Kidney tubule cell (primary cell): ENCODE results near the gene ANKRD33.
A peak's percentile ranks its signal among the peaks of the same experiment; 100 is the strongest.

Experiments used
- DNase-seq: peaks from one replicate; pipeline ENCODE4 v3.0.0-alpha.2; 2018; ENCODE audit warnings: low spot score

The ANKRD33 gene

DNA sequence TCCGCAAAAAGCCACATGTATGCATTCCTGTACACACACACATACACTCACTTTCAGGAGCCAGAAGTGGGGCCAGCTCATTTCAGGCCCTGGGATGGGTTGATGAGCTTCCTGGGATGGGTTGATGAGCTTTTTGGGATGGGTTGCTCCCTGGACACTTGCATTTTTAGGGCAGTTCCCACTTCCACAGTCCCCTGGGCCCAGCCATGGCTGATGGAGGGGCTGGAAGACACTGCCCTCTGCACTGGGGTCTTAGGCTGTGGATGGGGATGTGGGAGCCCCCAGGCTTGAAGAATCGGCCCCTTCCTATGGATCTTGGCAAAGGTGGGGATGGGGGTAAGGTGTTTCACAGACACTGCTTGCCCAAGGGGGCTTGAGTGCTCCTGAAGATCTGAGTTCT, 32.1 kb downstream of the ANKRD33 start:
- DNase-seq = no peak

DNA sequence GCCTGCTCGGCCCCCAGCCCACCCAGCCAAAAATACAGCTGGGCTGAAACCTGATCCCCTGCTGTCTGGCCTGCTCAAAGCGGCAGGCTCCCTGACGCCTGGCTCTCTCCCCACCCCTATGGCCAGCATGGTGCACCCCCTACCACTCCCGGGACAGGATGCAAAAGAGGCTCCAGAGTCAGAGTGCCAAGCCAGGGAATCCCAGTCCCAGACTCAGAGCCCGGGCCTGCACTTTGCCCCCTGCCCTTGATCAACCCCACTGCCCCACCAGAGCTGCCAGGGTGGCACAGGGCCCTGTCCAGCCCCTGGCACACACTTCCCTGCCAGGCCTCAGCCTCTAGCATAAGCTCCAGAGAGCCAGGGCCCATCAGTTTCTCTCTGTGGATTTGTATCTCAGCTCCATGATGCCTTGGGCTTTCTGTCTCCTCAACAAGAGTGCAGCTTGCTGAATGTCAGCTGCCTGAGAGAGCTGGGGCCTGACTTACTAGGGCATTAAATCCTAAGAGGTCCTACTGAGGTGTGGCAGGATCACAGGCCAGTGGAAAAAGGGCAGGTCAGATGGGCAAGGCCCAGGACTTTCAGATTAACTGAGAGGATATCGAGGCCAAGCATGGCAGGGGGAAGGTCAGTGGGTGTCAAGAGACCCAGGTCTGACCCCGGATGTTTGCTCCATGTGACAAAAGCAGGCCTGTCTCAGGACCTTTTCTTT, 33.3 kb downstream of the ANKRD33 start:
- no peak for DNase-seq

DNA sequence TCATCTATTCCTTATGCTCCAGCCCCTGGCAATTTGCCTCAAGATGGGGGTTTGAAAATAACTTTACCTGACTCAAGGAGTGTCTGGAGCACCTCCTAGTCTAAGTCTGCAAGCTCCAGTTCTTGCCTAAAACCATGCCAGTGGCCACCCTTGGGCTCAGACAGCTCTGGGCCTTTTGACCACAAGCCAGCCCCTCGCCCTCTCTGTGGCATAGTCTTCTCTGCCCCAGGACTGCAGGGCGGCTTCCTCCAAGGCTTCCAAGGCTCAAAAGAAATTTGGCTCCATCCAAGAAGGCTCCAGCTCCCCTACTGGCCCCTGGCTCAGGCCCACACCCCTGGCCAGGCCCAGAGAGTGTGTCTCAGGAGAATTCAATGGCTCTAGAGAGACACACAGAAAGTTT, 34.2 kb downstream of the ANKRD33 start:
- no peak for DNase-seq

DNA sequence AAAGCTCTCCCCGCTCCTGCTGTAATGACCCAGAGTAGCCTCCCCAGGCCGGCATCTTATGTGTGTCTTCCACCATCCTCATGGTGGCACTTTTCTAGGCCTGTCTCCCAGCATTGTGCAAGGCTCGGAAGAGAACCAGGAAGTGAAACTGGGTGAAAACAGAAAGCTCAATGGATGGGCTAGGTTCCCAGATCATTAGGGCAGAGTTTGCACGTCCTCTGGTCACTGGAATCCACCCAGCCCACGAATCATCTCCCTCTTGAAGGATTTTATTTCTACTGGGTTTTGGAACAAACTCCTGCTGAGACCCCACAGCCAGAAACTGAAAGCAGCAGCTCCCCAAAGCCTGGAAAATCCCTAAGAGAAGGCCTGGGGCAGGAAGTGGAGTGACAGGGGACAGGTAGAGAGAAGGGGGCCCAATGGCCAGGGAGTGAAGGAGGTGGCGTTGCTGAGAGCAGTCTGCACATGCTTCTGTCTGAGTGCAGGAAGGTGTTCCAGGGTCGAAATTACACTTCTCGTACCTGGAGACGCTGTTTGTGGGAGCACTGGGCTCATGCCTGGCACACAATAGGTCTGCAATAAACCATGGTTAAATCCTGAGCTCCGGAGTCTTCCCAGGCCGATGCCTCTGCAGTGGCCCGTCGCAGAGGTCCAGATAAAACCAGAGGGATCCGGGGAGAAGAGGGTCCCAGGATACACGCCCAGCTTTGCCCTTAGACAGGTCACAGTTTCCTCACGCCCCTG, 35.0 kb downstream of the ANKRD33 start:
- DNase-seq = peak; percentile 43

DNA sequence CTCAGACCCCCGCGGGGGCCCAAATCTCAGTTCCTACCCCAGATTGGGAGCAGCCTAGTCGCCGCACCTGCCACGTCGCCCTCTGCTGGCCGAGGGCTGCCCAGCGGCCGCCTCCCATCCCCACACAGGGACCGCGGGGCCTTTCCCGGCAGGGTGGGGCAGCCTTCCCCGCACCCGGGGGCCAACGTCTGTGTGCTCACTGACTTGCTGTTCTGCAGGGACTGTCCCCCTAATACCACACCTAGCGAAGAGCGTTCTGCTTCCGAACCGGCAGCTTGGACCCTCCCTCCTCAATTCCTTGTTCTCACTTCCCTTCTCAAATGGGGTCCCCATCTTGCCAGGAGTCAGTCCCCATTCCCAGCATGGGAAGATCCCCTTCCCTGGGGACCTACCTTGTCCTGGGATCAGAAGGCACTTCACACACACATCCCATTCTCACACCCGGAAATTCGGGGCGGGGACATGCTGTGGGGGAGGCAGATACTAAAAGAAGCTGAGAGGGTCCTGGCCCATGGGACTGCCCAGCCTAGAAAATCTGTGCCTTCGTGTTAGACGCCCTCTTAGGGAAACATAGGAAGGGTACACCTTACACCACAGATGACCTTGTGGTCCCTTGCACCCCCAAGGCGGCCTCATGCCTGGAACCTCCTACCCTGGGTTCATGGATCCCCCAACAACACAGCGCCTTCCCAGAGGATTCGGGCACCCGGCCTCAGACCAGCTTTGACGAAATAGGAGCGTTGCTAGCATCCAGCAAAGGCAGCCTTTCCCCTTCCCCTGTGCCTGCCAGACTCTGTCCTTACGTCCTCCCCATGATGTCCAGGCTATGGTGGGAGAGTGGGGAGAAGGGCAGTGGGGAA, 35.8 kb downstream of the ANKRD33 start:
- DNase-seq = peak; percentile 31

DNA sequence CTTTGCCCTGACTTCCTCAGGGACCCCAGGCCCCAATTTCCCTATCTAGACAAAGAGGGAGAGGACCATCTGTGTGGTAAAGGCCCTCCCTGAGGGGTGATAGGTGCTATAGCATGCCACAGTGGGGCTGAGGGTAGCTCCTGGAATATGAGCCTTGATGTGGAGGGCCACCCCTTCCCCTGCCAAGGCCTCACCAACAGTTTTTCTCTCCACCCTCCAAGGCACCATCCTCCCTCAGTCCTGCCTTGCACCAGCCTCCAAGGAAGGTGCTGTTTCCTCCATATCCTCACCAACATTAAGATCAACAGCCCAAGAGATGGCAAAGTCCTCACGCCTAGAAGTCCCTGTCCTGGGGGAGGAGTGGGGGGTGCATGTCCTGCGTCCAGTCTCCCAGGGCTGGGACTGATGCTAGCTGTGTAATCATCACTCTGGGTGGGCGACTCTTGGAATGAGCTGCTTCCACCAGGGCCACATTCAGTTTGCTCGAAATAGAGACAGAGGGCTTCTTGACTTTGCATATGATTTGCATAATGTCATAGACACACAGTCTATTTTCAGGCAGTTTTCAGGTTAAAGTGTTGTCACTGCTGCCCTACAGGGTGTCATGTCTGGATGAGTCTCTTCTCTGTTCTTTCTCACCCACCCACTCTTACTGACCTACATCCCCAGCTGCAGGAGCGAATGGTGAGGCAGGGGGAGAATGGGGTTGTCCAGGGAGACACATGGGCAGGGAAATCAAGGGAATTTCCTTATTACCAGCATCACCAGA, 36.8 kb downstream of the ANKRD33 start:
- DNase-seq = no peak

DNA sequence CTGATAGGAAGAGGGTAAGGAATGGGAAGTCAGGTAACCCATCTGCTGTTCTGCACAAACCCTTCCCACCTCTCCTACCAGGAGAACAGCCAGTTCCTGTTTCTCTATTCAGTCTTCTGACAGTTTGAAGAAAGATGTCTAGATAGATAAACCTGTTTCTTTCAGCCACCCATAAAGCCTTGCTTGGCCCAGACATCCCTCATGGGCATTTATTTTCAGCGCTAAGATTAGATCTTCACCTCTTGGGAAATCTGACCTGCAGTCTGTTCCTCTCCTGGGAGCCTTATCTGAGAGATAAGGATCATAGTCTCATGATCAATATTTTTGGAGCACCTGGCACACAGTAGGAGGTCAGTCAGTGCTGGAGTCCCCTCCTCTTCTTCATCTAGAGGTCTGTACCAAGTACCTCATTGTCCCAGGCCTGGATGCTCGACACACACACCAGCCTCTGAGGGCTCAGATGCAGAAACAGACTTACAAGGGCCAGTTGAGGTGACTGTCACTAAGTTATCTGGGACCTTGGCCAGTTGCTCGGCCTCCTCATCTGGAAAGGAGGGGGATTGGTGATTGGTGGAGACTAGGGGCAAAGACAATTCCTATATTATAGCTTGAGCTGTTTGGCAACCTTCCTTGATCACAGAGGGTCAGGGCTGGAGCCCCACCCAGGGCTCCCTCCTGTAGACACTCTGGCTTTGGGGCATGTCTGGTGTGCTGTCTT, 37.6 kb downstream of the ANKRD33 start:
- no peak for DNase-seq

DNA sequence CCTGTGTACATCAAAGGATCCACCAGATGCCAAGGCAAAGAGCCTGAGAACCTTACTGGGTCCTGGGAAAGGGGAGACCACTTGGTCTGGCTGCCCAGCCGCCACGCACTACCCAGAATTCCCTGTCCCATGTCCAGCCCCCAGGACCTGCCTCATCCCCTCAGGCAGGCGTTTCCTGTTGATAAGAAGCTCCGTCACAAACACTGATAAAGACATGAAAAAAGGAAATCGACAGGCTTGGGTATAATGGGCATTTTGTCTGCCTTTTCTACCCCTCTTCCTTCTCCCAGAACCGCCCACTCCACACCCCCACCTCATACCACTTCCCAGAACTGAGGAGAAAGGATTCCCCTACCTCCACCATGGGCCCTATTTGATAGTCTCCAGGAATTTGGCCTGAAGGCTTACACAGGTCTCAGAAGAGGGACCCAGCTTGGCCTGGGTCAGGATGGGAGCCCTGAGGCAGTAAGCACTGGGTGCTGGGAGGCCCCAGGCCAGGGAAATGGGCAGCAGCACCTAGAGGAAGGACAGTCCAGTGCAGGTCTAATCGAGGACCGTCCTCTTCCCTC, 38.2 kb downstream of the ANKRD33 start:
- no peak for DNase-seq

DNA sequence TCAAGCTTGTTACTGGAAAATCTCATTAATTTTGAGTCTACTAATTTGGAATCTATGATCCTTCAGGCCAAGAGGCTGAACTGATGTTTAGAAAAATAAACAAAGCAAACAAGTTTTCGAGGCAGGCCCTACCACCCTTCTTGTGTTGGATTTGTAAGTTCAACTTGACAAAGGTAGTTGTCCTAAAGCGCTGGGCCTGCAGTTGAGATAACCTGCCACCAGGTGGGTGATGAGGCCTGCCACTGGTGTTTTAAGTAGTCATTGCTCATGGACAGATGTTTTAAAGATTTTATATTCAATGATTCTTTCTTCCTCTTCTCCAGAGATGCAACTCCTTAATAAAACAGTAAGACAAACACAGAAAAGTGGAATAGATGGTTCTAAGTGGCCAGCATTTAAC, 38.8 kb downstream of the ANKRD33 start:
- peak; percentile 59 for DNase-seq

DNA sequence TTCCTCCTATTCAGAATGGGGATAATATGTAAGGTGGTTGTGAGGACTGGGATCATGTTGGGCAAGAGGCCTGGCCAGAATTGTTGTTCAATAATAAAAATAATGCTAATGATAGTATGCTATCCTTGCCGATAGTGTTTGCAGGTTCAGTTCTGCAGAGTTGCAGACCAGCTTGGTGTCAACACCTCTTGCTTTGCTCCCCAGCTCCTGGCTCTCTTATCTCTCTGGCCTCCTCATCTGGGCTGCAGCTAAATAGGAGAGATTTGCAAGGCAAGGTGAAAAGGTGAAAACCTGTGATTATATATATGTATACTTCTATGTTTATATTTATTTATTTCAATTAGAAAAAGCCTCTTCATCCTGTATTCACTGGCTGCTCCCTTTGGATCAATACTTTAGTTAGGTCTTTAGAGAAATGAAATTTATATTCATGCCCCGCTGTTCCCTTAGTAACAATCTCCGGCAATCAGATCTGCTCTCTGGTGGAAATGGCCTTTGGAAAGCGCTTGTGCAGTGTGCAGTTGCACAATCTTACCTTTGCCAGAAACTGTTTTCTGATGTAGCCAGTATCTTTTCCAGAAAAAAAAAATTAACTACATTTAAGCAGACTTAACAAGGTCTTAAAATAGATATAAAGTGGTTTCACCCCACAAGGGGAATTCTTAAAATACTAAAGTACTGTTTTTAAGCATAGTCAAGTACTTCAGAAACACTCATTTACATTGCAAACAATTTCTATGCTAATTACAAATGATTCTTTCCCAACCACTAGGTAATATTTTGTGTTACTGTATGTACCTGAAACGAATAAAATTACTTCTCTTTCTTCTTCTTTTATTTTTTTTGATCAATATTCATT, 44.5 kb downstream of the ANKRD33 start:
- DNase-seq = no peak

DNA sequence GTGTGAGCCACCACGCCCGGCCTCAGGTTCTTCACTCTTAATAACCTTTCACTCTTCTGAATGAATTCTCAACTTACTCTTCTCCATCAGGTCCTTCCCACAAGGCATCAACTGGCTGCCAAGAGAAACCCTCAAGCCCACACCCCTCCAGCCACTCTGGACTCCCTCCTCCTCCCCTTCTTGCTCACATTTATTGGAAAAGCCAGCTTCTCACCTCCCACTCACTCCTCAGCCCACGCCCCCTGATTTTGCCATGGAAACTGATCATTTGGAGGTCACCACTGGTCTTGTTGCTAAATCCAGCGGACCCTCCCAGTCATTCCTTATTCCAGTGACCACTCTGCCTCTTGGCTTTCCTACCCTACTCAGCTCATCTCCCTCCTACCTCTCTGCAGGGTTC, 46.2 kb downstream of the ANKRD33 start:
- DNase-seq = no peak

DNA sequence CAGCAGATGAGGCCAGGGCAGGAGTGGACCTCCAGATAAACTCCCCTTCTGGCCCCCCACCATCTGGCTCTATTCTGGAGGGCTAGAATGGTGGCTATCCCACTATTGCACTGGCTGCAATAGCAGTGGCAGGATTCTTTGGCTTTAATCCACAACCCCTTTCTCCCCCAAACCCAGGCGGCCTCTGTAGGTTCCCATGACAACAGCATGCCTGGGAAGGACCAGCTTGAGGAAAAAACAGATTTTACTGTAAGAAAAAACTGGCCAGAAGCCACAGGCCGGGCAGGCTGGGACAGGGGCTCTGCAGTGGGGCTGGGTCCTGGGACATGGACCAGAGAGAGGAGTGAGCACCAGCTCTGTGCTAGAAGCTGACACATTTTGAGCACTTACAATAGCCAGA, 50.0 kb downstream of the ANKRD33 start:
- no peak for DNase-seq

DNA sequence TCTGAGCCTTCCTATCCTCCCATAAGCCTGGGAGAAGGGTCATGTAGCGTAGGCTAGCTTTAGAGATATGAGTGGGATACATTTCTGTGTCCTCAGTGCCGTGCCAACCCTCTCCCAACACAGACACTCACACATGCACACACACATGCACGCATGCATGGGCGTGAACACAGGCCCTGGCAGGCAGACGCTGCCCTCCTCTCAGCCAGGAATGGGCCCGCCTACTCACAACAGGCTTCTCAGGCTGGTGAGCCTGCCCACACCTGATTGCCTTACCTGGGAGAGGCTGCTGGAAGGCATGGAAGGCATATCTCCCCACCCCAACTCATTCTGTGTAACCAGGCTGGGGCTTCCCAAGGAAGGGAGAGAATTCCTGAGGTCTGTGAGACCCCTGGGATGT, 50.8 kb downstream of the ANKRD33 start:
- no peak for DNase-seq

DNA sequence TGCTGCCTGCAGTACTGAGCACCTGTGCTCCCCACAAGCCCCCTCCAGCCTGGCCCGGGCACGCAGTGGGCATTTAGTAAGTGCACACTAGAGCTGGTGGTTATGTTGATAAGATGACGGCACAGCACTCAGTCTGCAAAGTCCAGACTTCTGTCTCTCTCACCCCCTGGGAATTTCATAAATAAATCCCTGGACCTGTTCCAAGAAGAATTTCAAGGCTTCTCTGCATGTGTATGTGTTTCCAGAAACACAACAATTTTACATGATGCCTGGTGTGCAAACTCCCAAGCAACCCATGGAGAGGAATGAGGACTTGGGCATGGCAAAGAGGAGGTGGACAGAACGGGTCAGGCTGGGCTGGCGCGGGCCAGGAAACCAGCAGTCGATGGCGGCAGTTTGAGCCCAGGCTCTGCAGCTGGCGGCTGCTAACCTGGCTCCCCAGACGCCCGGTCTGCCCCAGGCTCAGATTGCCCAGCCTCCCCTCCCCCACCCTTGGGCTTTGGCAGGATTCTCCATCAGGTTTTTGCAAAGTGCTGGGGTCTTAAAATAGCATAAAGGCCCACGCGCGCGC, 53.2 kb downstream of the ANKRD33 start:
- DNase-seq = no peak
